ENCODE data around the gene CCDC7.
"Not testable (repeated sequence)": the region's sequence is repeated elsewhere in the genome, so short reads cannot be mapped to it uniquely, and the experiment has no call there.

DNA sequence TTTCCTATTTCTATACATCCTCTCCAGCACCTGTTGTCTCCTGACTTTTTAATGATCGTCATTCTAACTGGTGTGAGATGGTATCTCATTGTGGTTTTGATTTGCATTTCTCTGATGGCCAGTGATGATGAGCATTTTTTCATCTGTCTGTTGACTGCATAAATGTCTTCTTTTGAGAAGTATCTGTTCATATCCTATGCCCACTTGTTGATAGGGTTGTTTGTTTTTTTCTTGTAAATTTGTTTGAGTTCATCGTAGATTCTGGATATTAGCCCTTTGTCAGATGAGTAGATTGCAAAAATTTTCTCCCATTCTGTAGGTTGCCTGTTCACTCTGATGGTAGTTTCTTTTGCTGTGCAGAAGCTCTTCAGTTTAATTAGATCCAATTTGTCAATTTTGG is 253.7 kb downstream of the CCDC7 start:
- TF ChIP-seq, protein P1, sequence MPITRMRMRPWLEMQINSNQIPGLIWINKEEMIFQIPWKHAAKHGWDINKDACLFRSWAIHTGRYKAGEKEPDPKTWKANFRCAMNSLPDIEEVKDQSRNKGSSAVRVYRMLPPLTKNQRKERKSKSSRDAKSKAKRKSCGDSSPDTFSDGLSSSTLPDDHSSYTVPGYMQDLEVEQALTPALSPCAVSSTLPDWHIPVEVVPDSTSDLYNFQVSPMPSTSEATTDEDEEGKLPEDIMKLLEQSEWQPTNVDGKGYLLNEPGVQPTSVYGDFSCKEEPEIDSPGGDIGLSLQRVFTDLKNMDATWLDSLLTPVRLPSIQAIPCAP (CRISPR knock-in tag; IDR thresholded peaks at IDR 0.05), result not testable (repeated sequence)
- TF ChIP-seq, protein P2, sequence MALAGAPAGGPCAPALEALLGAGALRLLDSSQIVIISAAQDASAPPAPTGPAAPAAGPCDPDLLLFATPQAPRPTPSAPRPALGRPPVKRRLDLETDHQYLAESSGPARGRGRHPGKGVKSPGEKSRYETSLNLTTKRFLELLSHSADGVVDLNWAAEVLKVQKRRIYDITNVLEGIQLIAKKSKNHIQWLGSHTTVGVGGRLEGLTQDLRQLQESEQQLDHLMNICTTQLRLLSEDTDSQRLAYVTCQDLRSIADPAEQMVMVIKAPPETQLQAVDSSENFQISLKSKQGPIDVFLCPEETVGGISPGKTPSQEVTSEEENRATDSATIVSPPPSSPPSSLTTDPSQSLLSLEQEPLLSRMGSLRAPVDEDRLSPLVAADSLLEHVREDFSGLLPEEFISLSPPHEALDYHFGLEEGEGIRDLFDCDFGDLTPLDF (CRISPR knock-in tag; IDR thresholded peaks at IDR 0.05), result not testable (repeated sequence)
- TF ChIP-seq, protein P3, sequence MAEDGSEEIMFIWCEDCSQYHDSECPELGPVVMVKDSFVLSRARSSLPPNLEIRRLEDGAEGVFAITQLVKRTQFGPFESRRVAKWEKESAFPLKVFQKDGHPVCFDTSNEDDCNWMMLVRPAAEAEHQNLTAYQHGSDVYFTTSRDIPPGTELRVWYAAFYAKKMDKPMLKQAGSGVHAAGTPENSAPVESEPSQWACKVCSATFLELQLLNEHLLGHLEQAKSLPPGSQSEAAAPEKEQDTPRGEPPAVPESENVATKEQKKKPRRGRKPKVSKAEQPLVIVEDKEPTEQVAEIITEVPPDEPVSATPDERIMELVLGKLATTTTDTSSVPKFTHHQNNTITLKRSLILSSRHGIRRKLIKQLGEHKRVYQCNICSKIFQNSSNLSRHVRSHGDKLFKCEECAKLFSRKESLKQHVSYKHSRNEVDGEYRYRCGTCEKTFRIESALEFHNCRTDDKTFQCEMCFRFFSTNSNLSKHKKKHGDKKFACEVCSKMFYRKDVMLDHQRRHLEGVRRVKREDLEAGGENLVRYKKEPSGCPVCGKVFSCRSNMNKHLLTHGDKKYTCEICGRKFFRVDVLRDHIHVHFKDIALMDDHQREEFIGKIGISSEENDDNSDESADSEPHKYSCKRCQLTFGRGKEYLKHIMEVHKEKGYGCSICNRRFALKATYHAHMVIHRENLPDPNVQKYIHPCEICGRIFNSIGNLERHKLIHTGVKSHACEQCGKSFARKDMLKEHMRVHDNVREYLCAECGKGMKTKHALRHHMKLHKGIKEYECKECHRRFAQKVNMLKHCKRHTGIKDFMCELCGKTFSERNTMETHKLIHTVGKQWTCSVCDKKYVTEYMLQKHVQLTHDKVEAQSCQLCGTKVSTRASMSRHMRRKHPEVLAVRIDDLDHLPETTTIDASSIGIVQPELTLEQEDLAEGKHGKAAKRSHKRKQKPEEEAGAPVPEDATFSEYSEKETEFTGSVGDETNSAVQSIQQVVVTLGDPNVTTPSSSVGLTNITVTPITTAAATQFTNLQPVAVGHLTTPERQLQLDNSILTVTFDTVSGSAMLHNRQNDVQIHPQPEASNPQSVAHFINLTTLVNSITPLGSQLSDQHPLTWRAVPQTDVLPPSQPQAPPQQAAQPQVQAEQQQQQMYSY (CRISPR knock-in tag; IDR thresholded peaks at IDR 0.05), result not testable (repeated sequence)
- TF ChIP-seq, protein P4, sequence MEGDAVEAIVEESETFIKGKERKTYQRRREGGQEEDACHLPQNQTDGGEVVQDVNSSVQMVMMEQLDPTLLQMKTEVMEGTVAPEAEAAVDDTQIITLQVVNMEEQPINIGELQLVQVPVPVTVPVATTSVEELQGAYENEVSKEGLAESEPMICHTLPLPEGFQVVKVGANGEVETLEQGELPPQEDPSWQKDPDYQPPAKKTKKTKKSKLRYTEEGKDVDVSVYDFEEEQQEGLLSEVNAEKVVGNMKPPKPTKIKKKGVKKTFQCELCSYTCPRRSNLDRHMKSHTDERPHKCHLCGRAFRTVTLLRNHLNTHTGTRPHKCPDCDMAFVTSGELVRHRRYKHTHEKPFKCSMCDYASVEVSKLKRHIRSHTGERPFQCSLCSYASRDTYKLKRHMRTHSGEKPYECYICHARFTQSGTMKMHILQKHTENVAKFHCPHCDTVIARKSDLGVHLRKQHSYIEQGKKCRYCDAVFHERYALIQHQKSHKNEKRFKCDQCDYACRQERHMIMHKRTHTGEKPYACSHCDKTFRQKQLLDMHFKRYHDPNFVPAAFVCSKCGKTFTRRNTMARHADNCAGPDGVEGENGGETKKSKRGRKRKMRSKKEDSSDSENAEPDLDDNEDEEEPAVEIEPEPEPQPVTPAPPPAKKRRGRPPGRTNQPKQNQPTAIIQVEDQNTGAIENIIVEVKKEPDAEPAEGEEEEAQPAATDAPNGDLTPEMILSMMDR (IDR thresholded peaks at IDR 0.05), result not testable (repeated sequence)
- not testable (repeated sequence) for TF ChIP-seq ESRRA (CRISPR knock-in tag; IDR thresholded peaks at IDR 0.05; ENCODE audit: borderline replicate concordance); ELF4 (CRISPR knock-in tag; IDR thresholded peaks at IDR 0.05; ENCODE audit: low read depth); ETV6 (CRISPR knock-in tag; IDR thresholded peaks at IDR 0.05)
- TF ChIP-seq, protein P5, sequence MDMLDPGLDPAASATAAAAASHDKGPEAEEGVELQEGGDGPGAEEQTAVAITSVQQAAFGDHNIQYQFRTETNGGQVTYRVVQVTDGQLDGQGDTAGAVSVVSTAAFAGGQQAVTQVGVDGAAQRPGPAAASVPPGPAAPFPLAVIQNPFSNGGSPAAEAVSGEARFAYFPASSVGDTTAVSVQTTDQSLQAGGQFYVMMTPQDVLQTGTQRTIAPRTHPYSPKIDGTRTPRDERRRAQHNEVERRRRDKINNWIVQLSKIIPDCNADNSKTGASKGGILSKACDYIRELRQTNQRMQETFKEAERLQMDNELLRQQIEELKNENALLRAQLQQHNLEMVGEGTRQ (CRISPR knock-in tag; IDR thresholded peaks at IDR 0.05), result not testable (repeated sequence)
- TF ChIP-seq, protein P6, sequence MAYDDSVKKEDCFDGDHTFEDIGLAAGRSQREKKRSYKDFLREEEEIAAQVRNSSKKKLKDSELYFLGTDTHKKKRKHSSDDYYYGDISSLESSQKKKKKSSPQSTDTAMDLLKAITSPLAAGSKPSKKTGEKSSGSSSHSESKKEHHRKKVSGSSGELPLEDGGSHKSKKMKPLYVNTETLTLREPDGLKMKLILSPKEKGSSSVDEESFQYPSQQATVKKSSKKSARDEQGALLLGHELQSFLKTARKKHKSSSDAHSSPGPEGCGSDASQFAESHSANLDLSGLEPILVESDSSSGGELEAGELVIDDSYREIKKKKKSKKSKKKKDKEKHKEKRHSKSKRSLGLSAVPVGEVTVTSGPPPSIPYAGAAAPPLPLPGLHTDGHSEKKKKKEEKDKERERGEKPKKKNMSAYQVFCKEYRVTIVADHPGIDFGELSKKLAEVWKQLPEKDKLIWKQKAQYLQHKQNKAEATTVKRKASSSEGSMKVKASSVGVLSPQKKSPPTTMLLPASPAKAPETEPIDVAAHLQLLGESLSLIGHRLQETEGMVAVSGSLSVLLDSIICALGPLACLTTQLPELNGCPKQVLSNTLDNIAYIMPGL (CRISPR knock-in tag; IDR thresholded peaks at IDR 0.05), result not testable (repeated sequence)
